WI38 (cell line): ENCODE measurements around the gene DCST1.
"Not testable (repeated sequence)": the region's sequence is repeated elsewhere in the genome, so short reads cannot be mapped to it uniquely, and the experiment has no call there.

Experiments used
- H3K4me3 ChIP-seq: 2 replicates; pipeline ENCODE4 v1.5.1; 2011; ENCODE audit warnings: low read depth, mild to moderate bottlenecking, control low read depth, low read length
- CTCF ChIP-seq: IDR thresholded peaks from 2 replicates; pipeline ENCODE4 v1.5.1; 2012; ENCODE audit warnings: low read depth, mild to moderate bottlenecking, control low read depth, low read length

Gene DCST1

GRCh38 chr1:155033524-155033923 lies at the start of gene DCST1, which contains the start of gene DCST2:
DCST1 (plus strand) TSS chr1:155033824; CDS start chr1:155034037, 213 bp downstream.
DCST2 (minus strand) TSS chr1:155033781; CDS start chr1:155033701, 80 bp downstream.
- no peak within 1 kb of the TSS for H3K4me3 ChIP-seq
- no peak for TF ChIP-seq CTCF

GRCh38 chr1:154986736-154987135 lies 46.9 kb upstream of the DCST1 start:
- not testable (repeated sequence) for H3K4me3 ChIP-seq

GRCh38 chr1:154987326-154987725 lies 46.3 kb upstream of the DCST1 start:
- no peak for TF ChIP-seq CTCF
- H3K4me3 ChIP-seq = no peak overlapping the region

- no peak for TF ChIP-seq CTCF
- no peak overlapping the region for H3K4me3 ChIP-seq
Observed at GRCh38 chr1:154988058-154988954, 45.3 kb upstream of the DCST1 start.

GRCh38 chr1:154989195-154989860 lies 44.3 kb upstream of the DCST1 start:
- no peak for TF ChIP-seq CTCF
- H3K4me3 ChIP-seq = no peak overlapping the region

GRCh38 chr1:154990276-154990675 lies 43.3 kb upstream of the DCST1 start:
- H3K4me3 ChIP-seq = no peak overlapping the region
- no peak for TF ChIP-seq CTCF

GRCh38 chr1:154992721-154993571 lies 40.7 kb upstream of the DCST1 start:
- TF ChIP-seq CTCF = no peak

More at GRCh38 chr1:154992721-154993571, 40.7 kb upstream of the DCST1 start:
- H3K4me3 ChIP-seq = no peak overlapping the region
